Measurements from ENCODE around the gene ELN.
A peak's percentile ranks its signal among the peaks of the same experiment; 100 is the strongest.
"Not testable (repeated sequence)": the region's sequence is repeated elsewhere in the genome, so short reads cannot be mapped to it uniquely, and the experiment has no call there.

ELN gene

DNA sequence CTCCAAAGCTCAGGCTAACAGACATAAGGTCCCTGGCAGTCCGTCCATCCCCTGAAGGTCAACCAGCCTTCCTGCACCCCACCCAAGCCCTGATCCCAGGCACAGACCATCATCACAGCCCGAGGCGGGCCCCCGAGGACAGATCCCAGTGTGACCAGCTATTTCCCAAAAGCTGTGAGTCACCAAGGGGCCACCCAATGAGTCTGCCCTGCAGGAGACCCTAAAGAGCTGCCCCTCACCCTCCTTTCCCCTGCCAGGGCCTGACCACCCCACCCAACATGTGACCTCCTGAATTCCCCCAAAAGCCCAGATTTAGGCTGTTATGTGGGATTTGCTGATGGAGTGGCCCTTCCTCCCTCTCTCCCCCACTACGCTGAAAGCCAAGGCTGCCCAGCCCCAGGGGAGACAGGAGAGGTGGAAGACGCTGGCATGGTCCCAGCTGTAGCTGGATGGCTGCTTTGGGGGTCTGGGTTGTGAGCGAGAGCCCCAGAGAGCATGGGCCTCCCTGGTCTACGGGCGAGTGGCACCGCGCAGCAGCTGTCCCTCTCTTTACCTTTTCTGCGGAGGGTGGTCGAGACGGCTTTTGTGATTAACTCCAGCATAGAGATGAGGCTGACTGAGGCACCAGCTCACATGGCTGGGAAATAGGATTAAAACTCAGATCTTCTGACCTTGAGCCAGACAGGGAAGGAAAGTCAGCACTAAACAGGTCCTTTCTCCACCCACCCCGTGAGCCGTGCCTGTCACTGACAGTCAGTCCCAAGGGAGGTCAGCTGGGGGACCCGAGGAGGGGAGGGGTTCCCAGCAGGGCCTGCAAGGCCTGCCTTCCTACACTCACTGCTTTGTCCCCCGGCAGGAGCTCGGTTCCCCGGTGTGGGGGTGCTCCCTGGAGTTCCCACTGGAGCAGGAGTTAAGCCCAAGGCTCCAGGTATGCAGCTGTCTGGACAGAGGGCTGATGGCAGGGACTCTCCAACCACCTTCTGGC, 16.7 kb downstream of the ELN start:
- ATAC-seq, result no peak

DNA sequence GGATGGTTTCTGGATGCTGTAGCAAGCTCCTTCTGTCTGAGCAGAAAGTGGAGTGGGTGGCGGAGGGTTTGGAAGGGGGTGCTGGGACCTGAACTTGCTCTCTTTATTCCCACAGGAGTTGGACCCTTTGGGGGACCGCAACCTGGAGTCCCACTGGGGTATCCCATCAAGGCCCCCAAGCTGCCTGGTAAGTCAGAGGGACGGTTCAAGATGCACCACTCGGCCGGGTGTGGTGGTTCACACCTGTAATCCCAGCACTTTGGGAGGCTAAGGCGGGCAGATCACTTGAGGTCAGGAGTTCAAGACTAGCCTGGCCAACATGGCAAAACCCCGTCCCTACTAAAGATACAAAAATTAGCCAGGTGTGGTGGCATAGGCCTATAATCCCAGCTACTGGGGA, 18.6 kb downstream of the ELN start:
- ATAC-seq, result not testable (repeated sequence)

DNA sequence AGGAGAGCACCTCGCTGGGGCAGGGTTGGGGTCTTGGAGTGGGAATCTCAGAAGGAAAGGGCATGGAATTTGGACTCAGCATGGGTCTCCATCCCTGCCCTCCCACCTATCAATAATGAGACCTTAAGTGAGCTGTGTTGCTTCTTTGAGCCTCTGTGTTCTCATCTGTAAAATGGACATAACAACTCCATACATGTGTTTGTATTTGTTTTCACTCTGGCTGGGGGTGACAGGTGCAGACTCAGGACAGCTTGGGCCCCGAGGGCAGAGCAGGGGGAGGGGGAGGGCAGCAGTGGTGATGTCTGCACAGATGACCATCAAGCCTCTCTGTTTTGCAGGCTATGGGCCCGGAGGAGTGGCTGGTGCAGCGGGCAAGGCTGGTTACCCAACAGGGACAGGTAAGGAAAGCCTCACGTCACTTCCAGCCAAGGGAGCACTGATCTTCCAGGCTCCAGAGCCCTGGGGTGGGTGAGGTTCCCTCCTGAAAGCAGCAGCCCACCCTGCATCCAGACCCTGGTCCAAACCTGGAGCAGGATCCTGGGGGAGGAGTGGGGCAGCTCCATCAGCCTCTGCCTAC, 19.9 kb downstream of the ELN start:
- ATAC-seq, result no peak

DNA sequence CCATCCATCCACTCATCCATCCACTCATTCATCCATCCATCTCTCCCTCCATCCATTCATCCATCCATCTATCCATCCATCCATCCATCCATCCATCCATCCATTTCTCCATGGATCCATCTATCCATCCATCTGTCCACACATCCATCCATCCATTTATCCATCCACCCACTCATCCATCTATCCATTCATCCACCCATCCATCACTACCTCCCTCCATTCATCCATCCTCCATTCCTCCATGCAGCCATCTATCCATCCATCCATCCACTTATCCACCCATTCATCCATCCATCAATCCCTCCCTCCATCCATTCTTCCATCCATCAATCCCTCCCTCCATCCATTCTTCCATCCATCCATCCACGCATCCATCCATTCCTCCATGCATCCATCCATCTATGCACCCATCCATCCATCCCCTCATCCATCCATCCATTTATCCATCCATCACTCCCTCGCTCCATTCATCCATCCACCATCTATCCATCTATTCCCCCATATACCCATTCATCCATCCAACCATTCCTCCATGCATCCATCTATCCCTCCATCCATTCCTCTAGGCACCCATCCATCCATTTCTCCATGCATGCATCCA, 21.1 kb downstream of the ELN start:
- ATAC-seq, result no peak

DNA sequence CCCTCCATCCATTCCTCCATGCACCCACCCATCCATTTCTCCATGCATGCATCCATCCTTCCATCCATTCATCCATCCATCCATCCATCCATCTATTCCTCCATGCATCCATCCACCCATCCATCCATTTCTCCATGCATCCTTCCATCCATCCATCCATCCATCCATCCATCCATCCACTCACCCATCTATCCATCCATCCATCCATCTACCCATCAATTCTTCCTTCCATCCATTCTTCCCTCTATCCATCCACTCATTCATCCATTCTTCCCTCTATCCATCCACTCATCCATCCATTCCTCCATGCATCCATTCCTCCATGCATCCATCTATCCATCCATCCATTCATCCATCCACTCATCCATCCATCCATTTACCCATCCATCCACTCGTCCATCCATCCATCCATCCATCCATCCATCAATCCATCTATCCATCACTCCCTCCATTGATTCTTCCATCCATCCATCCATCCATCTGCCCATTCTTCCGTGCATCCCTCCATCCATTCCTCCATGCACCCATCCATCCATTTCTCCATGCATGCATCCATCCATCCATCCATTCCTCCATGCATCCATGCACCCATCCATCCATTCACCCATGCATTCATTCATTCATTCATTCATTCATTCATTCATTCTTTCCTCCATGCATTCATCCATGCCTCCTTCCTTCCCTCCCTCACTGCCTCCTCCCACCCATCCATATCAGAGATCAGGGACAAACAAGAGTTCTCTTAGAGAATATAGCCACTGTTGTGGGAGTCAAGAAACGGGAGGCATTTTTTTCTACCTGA, 22.2 kb downstream of the ELN start:
- ATAC-seq, result no peak

DNA sequence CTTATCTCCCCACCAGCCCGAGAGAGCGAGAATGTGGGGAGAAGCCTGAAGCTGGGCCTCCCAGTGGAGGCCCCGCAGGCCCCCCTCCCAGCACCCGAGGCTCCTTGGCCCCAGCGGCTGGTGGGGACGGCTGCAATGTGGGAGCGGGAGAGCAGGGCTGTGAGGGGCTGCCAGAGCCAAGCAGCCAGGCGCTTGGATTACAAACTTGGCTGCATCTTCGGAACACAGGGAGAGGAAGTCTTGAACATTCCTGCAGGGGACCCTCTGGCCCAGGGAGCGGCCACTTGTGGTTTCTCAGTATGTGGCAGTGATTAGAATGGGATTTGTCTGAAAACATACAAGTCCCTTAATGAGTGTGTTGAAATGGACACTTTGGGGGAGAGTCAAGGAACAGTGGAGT, 23.2 kb downstream of the ELN start:
- no peak for ATAC-seq

DNA sequence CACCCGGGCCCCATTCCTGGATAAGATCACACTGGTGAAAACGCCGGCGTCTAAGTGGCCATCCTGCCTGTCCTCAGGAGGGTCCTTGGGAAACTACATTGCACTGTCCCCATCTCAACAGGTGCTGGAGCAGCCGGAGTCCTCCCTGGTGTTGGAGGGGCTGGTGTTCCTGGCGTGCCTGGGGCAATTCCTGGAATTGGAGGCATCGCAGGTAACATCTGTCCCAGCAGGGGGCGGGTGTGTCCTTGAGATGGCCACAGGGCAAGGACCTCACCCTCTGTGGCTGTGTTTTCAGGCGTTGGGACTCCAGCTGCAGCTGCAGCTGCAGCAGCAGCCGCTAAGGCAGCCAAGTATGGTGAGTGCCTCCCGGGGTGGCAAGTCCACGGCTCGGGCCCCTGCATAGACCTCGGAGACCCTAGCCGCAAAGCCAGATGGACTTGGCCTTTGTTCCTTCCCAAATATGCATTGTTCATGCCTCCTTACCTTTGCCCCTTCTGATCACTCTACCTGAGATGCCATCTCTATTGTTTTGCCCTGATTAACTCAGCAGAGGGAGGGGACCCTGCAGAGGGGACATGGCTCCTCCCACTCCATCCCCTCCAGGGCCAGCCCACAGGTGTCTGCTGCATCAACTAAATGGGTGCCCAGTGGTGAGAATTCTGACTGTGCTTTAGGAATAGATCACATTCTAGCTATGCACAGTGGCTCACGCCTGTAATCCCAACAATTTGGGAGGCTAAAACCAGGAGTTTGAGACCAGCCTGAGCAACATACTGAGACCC, 23.8 kb downstream of the ELN start:
- no peak for ATAC-seq

DNA sequence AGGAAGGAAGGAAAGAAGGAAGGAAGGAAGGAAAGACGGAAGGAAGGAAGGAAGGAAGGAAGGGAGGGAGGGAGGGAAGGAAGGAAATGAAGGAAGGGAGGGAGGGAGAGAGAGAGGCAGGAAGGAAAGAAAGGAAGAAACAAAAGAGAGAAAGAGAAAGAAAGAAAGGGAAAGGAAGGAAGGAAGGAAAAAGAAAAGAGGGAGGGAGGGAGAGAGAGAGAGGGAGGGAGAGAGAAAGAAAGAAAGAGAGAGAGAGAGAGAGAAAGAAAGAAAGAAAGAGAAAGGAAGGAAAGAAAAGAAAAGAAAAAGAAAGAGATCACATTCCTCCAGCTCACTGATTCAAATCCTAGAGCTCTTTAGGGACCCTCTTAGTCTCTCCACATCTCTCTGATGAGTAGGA, 24.7 kb downstream of the ELN start:
- no peak for ATAC-seq

DNA sequence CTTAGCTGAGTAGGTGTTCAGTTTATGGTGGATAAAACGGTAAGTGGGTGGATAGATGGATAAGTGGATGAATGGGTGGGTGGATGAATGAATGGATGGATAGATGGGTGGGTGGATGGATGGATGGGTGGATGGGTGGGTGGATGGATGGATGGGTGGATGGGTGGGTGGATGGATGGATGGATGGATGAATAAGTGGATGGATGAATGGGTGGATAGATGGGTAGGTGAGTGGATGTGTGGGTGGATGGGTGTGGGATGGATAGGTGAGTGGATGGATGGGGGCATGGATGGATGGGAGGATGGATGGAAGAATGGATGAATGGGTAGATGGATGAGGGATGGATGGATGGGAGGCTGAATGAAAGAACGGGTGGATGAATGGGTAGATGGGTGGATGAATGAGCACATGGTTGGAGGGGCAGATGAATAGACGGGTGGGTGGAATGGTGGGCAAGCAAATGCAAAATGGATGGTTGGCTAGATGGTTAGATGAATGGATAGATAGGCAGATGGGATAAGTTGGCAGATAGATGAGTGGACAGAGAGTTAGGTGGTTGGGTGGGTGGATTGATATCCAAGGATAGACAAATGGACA, 25.7 kb downstream of the ELN start:
- no peak for ATAC-seq

DNA sequence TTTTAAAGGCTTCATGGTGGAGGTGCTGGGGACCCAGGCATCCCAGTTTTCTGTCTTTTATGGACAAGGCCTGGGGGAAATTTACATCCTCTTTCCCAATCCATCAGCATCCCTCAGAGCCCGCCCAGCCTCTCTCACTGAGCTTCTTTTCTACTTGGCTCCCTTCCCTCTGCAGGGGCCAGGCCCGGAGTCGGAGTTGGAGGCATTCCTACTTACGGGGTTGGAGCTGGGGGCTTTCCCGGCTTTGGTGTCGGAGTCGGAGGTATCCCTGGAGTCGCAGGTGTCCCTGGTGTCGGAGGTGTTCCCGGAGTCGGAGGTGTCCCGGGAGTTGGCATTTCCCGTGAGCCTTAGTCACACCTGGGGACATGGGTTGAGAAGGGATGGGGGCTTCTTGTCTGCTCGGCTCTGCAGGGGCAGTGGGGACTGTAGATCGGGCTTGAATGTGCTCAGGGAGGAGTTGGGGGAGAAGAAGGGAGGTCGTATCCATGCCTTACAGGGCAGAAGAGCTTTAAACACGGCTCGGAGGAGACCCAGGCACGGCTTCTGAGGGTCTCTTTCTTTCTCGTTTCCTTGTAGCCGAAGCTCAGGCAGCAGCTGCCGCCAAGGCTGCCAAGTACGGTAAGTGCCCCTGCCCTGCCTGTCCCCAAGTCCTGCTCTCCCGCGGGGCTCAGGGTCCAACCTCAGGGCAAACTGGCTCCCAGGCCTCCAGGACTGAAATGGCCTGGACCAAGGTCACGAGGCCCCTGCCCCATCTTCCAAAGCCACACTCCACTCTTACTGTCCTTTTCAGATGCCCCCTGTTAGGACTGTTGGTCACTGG, 28.3 kb downstream of the ELN start:
- ATAC-seq, result no peak

DNA sequence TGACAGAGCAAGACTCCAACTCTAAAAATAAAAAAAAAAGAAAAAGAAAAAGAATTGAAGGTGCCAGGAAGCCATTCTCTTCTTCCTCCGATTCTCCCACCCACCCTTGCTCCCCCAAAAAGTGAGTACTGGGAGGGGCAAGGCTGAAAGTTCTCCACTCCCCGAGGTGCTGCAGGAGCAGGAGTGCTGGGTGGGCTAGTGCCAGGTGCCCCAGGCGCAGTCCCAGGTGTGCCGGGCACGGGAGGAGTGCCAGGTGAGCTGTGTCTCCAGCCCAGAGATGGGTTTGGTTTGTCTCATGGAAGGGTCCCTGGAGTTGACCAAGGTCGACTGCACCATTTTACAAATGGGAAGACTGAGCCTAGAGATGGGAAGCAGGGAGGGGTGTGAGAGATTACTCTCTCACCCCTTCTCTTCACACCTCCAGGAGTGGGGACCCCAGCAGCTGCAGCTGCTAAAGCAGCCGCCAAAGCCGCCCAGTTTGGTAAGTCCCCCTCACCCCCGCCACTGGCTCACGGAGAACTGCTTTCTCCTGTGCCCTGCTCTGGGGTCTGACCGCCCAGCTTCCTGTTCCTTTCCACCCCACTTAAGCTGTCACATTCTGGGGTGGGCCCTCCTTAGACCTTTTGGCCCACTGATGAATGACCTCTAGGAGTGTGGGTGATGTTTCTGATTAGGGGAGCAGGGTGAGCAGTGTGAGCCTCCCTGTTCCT, 29.4 kb downstream of the ELN start:
- no peak for ATAC-seq

DNA sequence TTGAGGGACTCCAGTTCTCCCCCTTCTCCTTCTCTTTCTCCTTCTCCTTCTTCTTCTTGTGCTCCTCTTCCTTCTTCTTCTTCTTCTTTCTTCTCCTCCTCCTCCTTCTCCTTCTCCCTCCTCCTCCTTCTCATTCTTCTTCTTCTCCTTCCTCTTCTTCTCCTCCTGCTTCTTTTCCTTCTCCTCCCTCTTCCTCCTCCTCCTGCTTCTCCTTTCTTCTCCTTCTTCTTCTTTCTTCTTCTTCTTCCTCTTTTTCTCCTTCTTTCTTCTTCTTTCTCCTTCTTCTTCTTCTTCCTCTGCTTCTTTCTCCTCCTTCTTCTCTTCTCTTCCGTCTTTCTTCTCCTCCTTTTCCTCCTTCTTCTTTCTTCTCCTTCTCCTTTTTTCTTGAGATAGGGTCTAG, 30.0 kb downstream of the ELN start:
- no peak for ATAC-seq

DNA sequence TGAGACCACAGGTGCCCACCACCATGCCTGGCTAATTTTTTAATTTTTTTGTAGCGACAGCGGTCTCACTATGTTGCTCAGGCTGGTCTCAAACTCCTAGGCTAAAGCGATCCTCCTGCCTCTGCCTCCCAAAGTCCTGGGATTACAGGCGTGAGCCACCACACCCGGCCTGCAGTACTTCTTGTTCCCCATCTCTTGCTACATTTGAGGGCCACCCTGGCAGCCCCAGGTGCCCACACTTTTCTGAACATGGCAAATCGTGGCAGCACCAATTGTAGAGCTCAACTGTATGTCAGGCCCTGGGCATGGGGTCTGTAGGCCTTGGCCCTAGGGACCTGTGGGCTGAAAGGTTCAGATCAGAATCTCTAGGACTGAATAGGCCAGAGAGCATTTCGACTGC, 30.5 kb downstream of the ELN start:
- no peak for ATAC-seq

DNA sequence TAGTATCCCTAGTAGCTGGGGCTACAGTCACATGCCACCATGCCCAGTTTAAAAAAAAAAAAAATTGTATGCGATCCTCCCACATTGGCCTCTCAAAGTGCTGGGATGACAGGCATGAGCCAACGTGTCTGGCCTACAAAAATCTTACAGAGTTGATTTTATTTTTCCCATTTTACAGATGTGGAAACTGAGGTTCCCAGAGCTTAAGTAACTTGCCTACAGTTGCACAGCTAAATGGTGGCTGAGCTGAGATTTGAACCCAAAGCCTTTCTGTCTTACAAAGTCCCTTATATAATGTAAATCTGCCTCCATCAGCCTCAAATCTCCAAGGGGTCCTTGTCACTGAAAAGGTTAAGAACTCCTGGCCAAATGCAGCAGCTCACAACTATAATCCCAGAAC, 31.1 kb downstream of the ELN start:
- no peak for ATAC-seq

DNA sequence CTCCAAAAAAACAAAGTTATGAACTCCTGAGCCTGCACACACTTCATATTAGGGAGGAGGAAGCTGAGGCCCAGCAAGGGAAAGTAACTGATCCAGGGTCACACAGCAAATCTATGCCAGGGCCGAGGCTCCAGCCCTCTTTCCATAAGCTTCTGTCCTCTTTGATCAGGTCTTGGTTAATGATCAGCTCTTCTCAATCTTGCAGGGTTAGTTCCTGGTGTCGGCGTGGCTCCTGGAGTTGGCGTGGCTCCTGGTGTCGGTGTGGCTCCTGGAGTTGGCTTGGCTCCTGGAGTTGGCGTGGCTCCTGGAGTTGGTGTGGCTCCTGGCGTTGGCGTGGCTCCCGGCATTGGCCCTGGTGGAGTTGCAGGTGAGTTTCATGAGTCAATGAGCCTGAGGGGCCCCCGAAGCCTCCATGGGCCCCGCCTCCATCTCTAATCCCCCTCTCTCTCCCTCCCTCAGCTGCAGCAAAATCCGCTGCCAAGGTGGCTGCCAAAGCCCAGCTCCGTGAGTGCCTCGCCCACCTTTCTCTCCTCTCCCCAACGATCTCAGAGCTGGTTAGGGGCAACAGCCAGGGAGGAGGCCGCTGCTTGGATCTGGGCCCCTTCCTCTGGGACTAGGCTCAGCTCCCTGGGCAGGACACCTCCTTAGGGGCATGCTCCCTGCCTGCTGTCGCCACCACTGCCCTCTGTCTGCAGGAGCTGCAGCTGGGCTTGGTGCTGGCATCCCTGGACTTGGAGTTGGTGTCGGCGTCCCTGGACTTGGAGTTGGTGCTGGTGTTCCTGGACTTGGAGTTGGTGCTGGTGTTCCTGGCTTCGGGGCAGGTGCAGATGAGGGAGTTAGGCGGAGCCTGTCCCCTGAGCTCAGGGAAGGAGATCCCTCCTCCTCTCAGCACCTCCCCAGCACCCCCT, 32.0 kb downstream of the ELN start:
- no peak for ATAC-seq

DNA sequence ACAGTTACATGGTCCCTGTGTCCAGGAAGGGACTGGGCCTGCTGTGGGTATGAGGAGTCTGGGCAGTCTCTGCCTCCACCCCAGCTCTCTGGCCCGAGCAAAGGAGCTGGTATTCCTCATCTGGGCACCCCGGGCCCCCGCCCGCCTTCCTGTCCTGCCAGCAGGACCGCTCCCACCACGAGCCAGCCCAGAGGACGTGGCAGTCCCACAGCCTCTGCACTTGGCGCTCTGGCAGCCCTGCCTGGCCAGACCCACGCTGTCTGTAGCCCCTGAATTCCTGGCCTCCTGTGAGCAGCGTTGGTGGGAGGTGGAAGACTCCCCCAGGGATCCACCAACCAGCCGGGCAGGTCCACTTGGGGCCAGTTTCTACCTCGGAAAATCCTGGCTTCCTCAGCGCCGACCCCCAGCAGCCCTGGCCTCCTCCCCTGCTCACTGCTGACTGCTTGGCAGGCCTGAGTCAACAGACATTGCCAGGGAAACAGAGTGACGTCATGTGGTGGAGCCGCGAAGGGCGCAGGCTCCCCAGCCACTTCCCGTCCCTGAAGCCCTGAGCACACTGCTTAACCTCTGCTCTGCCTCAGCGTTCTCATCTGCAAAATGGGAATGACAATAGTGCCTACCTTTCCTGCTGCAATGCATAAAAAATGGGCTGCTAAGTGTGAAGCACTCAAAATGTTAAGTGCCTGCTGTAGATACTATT, 34.0 kb downstream of the ELN start:
- ATAC-seq, result peak; percentile 94 to 96

DNA sequence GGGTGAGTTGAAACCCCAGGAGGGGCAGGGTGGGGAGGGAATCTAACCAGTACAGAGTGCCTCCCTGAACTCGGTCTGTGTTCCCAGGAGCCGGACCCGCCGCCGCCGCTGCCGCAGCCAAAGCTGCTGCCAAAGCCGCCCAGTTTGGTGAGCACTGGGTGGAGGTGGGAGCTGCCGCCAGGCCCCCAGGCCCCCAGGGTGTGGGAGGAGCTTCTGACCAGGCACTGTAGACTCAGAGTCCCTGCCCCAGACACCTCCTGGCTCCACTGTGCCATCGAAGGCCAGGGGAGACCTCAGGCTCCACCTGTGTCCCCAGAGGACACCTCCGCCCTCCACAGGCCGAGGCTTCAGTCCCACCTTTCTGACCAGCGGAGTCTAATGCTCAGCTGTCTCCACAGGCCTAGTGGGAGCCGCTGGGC, 35.3 kb downstream of the ELN start:
- no peak for ATAC-seq

DNA sequence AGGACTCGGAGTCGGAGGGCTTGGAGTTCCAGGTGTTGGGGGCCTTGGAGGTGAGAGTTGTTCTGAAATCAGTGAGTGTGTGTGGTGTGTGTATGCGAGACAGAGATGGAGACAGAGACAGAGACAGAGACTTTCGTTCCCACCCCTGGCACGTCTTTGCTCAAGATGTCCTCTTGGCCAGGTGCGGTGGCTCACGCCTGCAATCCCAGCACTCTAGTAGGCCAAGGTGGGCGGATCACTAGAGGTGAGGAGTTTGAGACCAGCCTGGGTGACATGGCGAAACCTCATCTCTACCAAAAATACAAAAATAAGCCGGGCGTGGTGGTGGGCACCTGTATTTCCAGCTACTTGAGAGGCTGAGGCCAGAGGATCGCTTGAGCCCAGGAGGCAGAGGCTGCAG, 35.7 kb downstream of the ELN start:
- no peak for ATAC-seq

DNA sequence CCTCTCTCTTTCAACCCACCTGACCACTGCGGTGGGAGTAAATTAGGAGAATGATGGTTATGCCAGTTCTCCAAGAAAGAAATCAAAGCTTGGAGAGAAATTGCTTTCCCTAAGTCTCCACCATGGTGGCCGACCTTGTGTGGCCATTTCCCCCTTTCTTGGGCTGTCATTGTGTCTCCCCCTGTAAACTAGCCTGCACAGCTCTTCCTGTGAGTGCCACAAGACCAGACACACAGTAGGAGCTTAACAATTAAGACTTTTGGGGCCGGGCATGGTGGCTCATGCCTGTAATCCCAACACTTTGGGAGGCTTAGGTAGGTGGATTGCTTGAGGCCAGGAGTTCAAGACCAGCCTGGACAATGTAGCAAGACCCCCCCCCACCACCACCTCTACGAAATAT, 36.7 kb downstream of the ELN start:
- ATAC-seq, result no peak

Data from activated CD4-positive, CD25-positive, alpha-beta regulatory T cell treated with anti-CD3 and anti-CD28 coated beads, Interleukin-2, amount 50 U/mL, for 24 hours (primary cell).